Hematopoietic multipotent progenitor cell treated with erythropoietin and hydrocortisone succinate and interleukin-3 and kit ligand, for 8 days (in vitro differentiated cells): ENCODE data around the gene ARRDC4.

ENCODE experiments used
- DNase-seq: peaks from one replicate; pipeline ENCODE4 v3.0.0-alpha.2; 2015

Gene ARRDC4

DNA sequence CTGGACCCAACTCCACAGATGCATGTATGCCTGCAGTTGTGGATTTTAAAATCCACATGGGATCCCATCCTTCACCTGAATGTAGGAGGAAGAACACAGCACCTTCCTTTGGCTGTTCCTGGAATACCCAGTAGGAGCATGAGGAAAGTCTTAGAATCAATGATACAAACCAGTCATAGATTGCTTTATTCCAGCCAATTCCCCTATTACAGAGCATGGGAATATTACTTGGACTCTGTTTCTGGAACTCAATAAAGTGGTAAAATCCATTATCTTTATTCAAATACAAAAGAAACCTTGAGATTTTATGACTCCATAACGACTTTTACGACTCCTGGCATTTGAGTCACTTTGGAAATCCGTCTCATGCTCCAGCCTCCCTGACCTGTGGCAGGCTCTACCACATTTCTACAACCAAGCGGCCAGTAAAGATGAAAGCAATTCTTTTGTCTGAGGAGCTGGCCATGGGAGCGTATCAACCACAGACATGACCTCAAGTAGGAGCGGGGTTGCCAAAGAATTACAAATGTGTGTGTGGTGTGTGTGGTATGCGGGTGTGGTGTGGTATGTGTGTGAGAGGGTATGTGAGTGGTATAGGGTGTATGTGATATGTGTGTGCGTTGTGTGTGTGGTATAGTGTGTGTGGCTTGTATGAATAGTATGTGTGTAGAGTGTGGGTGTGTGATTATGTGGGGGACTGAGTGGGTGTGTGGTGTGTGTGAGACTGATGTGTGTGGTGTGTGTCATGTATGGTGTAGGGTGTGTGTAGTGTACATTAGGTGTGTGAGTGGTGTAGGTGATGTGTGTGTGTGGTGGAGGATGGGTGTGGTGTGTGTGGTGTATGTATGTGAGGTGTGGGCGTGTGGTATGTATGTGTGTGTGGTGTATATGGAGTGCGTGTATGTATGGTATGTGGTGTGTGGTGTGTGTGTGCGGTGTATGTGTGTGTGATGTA lies 40.0 kb downstream of the ARRDC4 start:
- DNase-seq, result no peak

DNA sequence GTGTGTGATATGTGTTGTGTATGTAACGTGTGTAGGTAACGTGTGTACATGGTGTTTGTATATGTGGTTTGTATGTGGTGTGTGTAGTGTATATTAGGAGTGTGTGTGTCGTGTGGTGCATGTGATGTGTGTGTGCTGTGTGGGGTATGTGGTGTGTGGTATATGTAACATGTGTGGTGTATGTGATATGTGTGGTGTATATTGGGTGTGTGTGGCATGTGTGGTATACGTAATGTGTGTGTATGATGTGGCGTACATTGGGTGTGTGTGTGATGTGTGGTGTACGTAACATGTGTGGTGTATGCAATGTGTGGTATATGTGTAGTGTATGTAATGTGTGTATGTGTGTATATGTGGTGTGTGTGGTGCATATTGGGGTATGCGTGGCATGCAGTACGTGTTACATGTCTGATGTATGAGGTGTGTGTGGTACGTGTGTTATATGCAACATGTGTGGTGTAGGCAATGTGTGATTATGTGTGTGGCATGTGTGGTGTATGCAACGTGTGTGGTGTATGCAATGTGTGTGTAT lies 41.2 kb downstream of the ARRDC4 start:
- no peak for DNase-seq

DNA sequence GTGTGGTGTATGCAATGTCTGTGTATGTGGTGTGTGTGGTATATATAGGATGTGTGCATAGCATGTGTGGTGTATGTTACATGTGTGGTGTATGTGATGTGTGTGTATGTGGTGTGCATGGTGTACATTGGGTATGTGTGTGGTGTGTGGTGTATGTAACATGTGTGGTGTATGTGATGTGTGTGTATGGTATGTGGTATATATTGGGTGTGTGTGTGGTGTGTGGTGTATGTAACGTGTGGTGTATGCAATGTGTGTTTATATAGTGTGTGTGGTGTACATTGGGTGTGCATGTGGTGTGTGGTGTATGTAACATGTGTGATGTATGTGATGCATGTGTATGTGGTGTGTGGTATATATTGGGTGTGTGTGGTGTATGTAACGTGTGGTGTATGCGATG lies 41.9 kb downstream of the ARRDC4 start:
- DNase-seq, result no peak

DNA sequence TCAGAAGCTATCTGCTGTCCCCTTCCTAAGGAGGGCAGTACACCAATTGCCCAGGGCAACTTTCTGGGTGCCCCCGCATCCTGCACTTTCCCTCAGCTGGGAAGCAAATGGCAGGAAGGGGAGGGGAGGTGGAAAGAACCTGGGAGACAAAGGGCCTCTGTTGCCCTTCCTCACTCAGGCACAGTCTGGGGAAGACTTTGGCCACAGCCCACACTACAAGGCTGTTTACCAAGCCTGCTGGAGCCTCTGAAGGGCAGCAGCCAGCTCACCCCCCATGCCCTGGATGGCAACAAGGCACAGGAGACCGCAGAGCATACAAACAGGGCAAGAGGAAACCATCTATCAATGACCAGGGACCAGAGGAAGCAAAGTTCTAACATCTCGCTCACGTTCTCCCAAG lies 42.4 kb downstream of the ARRDC4 start:
- DNase-seq, result no peak

DNA sequence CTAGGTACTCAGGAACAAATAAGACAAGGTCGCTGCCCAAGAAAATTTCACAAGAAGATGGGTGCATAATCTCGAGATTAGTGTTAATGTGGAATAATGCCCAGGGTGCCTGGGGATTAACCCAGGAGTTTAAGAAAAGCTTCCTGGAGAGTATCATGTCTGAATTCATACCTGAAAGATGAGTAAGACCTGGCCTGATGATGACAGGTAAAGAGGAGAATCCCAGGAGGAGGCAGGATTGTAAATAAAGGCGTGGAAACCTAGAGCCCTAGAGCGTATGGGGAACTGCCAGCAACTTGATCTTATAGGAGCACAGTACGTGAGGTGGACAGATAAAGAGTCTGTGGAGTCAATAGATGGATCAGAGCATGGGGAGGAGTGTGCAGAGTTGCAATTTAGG lies 43.0 kb downstream of the ARRDC4 start:
- DNase-seq, result no peak

DNA sequence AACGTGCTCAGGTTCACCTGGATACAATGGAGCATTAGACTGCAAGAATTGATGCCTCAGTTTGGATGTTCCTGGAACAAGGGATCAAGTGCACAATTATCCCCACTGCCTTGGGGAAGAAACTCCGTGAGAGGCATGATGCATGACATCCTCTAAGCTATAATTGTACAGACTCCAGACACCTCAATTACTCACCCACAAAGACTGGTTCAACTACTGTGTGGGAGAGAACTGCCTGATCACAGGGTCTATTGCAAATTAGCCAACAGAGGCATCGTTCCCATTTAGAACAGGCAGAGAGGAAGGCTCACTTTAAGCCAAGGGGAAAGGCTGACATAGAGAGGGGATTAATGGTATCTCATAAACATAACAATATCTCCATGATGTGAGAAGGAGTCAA lies 43.5 kb downstream of the ARRDC4 start:
- DNase-seq, result no peak

DNA sequence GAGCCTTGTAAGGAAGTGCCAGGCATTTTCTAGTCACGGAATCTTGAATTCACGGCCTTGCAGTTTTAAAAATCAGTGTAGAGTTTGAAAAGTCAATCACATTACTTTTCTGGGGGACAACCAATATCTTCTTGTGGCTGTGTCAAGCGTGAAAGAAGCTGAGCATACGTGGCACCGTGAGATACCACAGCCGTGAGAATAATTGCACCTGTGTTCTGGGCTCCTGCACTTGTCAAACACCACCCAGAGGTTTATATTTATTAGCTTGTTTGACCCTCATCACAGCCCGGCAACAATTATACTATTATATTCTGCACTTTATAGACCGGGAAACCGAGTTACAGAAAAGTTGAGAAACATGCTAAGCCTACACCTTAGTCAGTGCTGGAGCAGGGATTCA lies 45.2 kb downstream of the ARRDC4 start:
- no peak for DNase-seq

DNA sequence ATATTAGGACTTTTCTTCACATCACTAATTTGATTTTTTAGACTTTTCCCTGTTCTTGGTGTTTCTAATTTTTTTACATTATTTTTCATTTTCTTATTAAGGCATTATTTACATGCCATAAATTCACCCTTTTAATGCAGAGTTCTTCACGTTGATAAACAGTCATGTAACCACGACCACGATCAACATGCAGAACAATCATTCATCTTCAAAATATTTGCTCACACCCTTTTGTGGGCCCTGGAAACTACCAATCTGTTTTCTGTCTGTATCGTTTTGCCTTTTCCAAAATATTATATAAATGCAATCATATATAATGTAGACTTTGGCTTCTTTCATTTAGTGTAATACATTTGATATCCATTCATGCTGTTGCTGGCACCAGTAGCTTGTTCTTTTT lies 48.7 kb downstream of the ARRDC4 start:
- no peak for DNase-seq

DNA sequence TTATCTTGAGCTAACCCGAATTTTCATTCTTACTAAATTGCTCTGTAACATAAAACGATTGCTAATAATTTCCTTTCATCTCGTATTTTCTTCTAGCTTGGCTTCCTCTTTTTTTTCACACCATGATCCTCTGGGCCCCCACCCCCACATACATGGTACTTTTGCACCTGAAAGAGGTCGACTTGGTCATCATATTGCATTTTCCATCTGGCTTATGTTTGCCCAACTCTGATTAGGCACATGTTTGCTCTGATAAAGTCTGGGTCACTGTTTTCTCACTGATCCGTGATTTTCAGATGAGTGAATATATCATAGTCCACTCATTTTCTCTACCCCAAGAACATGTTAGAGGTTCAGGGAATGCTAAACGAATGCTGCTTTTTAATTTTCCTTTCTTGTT lies 49.5 kb downstream of the ARRDC4 start:
- no peak for DNase-seq

DNA sequence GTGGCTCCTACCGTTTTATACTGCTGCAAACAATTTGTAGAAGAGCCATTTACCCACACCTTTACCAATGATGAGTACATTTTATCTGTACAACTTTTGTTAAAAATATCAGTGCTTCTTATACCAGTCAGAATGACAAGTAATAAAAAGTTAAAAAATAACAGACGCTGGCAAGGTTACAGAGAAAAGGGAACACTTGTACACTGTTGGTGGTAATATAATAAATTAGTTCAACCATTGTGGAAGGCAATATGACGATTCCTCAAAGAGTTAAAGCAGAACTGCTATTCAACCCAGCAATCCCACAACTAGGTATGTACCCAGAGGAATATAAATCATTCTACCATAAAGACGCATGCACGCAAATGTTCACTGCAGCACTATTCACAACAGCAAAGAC lies 51.9 kb downstream of the ARRDC4 start:
- no peak for DNase-seq

DNA sequence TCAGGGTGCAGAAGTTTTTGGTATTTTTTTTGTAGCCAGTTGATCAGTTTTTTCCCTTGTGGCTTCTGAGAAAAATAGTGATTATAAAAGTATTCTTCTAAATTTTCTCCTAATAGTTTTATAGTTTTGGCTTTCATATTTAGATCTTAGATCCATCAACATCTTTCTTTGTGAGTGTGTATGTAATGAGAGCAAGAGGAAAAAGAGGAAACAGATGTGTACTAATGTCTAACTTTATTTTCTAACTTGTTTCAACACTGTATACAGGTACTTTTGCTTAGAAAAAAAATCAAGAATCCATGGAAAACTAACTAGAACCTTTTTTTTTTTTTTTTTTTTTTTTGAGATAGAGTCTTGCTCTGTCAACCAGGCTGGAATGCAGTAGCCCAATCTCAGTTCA lies 53.1 kb downstream of the ARRDC4 start:
- DNase-seq, result no peak

DNA sequence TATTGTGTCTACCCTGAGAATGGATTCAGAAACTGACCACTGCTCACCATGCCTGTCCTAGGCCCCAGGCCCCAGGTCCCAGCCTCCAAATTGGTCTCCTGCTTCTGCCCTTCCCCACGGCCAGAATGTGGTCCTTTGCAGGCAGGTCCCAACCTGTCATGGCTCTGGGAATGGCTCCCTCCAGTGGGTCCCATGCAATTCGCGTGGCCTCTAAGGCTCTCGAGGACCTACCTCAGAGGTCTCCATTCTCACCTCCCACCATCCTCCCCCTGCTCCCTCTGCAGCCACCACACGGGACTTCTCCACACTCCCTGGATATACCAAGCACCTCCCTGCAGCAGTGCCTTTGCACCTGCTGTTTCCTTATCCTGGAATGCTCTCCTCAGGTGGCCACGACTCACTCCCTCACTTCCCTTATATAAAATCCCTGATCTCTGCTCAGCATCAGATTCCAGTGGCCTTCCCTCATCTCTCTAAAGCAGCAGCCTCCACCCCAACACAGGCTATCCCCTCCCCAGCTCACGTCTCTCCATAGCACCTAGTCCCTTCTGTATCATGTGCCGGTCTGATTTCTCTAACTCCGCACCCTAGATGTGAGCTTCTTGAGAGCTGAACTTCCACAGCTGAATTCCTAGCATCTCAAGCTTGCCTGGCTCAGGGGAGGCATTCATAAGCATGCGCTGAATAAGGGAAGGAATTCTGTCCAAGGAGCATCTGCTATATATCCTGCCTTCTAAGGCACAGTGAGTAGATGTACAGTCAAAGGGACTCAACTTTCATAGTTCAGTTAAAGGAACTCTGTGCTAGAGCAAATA lies 56.9 kb downstream of the ARRDC4 start:
- no peak for DNase-seq

DNA sequence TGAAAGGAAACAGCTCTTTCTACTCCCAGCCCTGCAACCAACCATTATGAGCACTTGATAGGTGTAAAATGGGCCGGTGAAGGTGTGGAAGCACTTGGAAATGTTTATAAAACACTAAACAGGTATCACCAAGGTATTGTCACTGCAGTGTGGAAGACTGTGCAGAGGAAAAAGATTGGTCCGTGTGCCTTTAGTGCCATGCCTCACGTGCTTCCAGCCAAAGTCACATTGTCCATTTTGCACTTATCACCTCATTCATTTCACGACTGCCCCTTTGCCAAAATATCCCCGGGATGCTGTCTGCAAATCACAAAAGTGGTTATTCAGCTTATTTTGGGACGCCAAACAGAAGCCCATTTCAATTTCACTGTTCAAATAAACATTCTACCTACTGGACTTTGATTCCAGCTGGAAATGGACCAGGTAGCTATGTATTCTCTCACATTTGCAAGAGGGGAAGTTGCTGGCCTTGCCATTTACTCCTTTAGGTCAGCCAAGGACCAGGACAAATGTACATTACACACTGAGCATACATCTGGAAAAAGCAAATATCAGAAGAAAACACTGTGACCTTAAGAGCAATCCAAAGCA lies 58.4 kb downstream of the ARRDC4 start:
- no peak for DNase-seq
